Body of pancreas (tissue), 4 donors: ENCODE results near the gene TUFM.

Source experiments
- POLR2A ChIP-seq, 3 donors: fragments of 450-650 bp; IDR thresholded peaks; one replicate each; pipeline ENCODE4 v1.6.1; 2016; ENCODE audit warnings: antibody characterized with exemption in 3 of 3, mild to moderate bottlenecking in 2 of 3
- TF ChIP-seq, protein P1 (sequence below), 7 experiments: fragments of 450-650 bp in 4 of 7; fragments of 200-600 bp in 3 of 7; sonication (generic) in 3 of 7; IDR thresholded peaks; one replicate each; pipeline ENCODE4 v1.5.1; 2016 to 2019; ENCODE audit warnings: antibody characterized with exemption in 7 of 7

DNA sequence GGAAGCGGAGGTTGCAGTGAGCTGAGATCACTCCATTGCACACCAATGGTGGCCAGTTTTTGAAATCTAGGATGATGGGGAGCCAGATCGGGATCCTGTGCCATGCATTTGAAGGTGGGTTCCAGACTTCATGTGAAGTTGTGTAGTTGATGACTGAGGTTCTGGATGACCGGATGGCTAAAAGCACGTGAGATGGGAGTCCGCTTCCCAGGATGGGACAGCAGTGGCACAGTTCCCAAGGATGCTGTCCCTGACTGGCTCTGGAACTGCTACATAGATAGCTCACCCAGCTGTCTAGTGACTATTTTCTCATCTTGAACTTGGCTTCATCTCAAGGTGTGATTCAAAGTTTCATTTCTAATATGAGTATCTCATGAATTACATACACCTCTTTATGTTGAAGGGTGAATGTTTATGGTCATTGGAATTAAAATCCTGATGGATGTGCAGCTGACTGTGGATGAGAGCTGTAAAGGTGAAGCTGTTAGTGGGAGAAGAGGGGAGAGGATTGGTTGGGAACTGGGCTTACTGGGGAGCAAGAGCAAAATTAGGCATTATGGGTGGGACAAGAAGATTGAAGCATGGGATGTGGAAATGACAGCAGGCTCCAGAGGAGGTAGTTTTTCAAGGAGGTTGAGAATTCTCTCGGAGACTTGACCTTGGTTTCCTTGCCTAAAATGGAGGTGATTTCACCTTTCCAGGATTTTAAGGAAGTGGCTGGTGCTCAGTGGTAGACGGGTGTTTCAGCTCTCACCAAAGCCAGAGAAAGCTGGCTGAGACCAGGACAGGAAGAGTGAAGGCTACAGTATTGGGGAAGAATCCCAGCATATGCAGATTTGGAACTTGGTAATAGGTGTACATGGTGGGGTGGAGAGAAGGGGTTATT lies 8.2 kb downstream of the TUFM start:
- TF ChIP-seq, protein P1, sequence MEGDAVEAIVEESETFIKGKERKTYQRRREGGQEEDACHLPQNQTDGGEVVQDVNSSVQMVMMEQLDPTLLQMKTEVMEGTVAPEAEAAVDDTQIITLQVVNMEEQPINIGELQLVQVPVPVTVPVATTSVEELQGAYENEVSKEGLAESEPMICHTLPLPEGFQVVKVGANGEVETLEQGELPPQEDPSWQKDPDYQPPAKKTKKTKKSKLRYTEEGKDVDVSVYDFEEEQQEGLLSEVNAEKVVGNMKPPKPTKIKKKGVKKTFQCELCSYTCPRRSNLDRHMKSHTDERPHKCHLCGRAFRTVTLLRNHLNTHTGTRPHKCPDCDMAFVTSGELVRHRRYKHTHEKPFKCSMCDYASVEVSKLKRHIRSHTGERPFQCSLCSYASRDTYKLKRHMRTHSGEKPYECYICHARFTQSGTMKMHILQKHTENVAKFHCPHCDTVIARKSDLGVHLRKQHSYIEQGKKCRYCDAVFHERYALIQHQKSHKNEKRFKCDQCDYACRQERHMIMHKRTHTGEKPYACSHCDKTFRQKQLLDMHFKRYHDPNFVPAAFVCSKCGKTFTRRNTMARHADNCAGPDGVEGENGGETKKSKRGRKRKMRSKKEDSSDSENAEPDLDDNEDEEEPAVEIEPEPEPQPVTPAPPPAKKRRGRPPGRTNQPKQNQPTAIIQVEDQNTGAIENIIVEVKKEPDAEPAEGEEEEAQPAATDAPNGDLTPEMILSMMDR (IDR thresholded peaks at IDR 0.05) = no peak
- TF ChIP-seq POLR2A (IDR thresholded peaks at IDR 0.05) = no peak
